ENCODE results near the gene FIG4.

FIG4 gene

DNA sequence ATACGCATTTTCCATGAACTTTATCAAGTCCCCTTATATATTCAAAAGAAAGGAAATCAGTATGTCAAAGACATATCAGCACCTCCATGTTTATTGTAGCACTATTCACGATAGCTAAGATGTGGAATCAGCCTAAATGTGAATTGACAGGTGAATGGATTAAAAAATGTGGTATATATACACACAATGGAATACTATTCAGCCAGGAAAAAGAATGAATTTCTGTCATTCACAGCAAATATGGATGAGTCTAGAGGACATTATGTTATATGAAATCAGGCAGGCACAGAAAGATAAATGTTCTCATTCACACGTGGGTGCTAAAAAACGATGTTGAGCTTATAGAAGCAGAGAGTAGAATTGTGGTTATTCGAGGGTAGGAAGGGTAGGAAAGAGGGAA, 5.3 kb downstream of the FIG4 start:
- TF ChIP-seq CSDC2 (CRISPR knock-in tag; IDR thresholded peaks at IDR 0.05): no peak
- peak; percentile 91 for TF ChIP-seq ZNF8 (CRISPR knock-in tag; IDR thresholded peaks at IDR 0.05)

DNA sequence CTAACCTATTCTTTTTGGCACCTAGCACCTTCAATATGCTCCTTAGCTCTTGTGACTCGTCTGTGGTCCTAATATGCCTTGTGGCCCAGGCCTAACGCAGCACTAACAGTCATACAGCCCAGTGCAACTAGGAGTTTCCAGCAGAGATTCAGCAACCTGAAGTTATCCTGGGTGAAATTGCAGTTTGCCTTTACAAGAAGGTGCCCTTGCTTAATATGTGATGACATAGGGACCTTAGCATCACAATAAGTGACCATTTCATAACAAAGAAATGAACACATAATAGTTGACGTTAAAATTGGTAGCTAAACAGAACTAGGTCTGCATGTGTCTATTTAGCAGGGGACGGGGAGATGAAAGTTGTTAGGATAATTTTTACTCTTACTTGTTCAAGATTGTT, 10.1 kb downstream of the FIG4 start:
- ATAC-seq: no peak
- TF ChIP-seq, protein P1, sequence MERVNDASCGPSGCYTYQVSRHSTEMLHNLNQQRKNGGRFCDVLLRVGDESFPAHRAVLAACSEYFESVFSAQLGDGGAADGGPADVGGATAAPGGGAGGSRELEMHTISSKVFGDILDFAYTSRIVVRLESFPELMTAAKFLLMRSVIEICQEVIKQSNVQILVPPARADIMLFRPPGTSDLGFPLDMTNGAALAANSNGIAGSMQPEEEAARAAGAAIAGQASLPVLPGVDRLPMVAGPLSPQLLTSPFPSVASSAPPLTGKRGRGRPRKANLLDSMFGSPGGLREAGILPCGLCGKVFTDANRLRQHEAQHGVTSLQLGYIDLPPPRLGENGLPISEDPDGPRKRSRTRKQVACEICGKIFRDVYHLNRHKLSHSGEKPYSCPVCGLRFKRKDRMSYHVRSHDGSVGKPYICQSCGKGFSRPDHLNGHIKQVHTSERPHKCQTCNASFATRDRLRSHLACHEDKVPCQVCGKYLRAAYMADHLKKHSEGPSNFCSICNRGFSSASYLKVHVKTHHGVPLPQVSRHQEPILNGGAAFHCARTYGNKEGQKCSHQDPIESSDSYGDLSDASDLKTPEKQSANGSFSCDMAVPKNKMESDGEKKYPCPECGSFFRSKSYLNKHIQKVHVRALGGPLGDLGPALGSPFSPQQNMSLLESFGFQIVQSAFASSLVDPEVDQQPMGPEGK (CRISPR knock-in tag; IDR thresholded peaks at IDR 0.05; ENCODE audit: borderline replicate concordance): no peak
- TF ChIP-seq OSR1 (CRISPR knock-in tag; IDR thresholded peaks at IDR 0.05): no peak
- TF ChIP-seq, protein P2, sequence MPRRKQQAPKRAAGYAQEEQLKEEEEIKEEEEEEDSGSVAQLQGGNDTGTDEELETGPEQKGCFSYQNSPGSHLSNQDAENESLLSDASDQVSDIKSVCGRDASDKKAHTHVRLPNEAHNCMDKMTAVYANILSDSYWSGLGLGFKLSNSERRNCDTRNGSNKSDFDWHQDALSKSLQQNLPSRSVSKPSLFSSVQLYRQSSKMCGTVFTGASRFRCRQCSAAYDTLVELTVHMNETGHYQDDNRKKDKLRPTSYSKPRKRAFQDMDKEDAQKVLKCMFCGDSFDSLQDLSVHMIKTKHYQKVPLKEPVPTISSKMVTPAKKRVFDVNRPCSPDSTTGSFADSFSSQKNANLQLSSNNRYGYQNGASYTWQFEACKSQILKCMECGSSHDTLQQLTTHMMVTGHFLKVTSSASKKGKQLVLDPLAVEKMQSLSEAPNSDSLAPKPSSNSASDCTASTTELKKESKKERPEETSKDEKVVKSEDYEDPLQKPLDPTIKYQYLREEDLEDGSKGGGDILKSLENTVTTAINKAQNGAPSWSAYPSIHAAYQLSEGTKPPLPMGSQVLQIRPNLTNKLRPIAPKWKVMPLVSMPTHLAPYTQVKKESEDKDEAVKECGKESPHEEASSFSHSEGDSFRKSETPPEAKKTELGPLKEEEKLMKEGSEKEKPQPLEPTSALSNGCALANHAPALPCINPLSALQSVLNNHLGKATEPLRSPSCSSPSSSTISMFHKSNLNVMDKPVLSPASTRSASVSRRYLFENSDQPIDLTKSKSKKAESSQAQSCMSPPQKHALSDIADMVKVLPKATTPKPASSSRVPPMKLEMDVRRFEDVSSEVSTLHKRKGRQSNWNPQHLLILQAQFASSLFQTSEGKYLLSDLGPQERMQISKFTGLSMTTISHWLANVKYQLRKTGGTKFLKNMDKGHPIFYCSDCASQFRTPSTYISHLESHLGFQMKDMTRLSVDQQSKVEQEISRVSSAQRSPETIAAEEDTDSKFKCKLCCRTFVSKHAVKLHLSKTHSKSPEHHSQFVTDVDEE (CRISPR knock-in tag; IDR thresholded peaks at IDR 0.05): no peak

More for the DNA sequence above, 5.3 kb downstream of the FIG4 start:
- no peak for ATAC-seq

GRCh38 chr6:109701774-109702173, 10.7 kb downstream of the FIG4 start:
- no peak for ATAC-seq
- TF ChIP-seq, protein P3, sequence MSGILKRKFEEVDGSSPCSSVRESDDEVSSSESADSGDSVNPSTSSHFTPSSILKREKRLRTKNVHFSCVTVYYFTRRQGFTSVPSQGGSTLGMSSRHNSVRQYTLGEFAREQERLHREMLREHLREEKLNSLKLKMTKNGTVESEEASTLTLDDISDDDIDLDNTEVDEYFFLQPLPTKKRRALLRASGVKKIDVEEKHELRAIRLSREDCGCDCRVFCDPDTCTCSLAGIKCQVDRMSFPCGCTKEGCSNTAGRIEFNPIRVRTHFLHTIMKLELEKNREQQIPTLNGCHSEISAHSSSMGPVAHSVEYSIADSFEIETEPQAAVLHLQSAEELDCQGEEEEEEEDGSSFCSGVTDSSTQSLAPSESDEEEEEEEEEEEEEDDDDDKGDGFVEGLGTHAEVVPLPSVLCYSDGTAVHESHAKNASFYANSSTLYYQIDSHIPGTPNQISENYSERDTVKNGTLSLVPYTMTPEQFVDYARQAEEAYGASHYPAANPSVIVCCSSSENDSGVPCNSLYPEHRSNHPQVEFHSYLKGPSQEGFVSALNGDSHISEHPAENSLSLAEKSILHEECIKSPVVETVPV (CRISPR knock-in tag; IDR thresholded peaks at IDR 0.05): no peak
- TF ChIP-seq ISL1 (CRISPR knock-in tag; IDR thresholded peaks at IDR 0.05): no peak
- no peak for TF ChIP-seq SNAI2 (CRISPR knock-in tag; IDR thresholded peaks at IDR 0.05)
- TF ChIP-seq, protein P1 (CRISPR knock-in tag; IDR thresholded peaks at IDR 0.05; ENCODE audit: borderline replicate concordance): no peak
- TF ChIP-seq ZC3H10 (CRISPR knock-in tag; IDR thresholded peaks at IDR 0.05): no peak
- TF ChIP-seq ESRRG (CRISPR knock-in tag; IDR thresholded peaks at IDR 0.05): no peak
- no peak for TF ChIP-seq ZFP3 (CRISPR knock-in tag; IDR thresholded peaks at IDR 0.05)
- TF ChIP-seq, protein P2 (CRISPR knock-in tag; IDR thresholded peaks at IDR 0.05): no peak
- TF ChIP-seq TCF4 (CRISPR knock-in tag; IDR thresholded peaks at IDR 0.05; ENCODE audit: borderline replicate concordance): no peak
- TF ChIP-seq RARB (CRISPR knock-in tag; IDR thresholded peaks at IDR 0.05): no peak
- TF ChIP-seq ZNF8 (CRISPR knock-in tag; IDR thresholded peaks at IDR 0.05): no peak
- no peak for TF ChIP-seq TOX (CRISPR knock-in tag; IDR thresholded peaks at IDR 0.05; ENCODE audit: borderline replicate concordance)
- TF ChIP-seq OSR1 (CRISPR knock-in tag; IDR thresholded peaks at IDR 0.05): no peak
- no peak for TF ChIP-seq POU6F1 (CRISPR knock-in tag; IDR thresholded peaks at IDR 0.05; ENCODE audit: borderline replicate concordance, low read depth)
- TF ChIP-seq ZNF70 (CRISPR knock-in tag; IDR thresholded peaks at IDR 0.05): no peak
- no peak for TF ChIP-seq CSDC2 (CRISPR knock-in tag; IDR thresholded peaks at IDR 0.05)
- no peak for TF ChIP-seq PPARA (CRISPR knock-in tag; IDR thresholded peaks at IDR 0.05; ENCODE audit: borderline replicate concordance)
- no peak for TF ChIP-seq ZFP30 (CRISPR knock-in tag; IDR thresholded peaks at IDR 0.05)
- TF ChIP-seq ARNTL (CRISPR knock-in tag; IDR thresholded peaks at IDR 0.05; ENCODE audit: borderline replicate concordance, low read depth): no peak
